Right hindlimb (tissue), 1 donor: ENCODE data around the gene KIF6.

Experiments
- DNase-seq: peaks from one replicate; pipeline ENCODE4 v3.0.0-alpha.2; 2018

Gene KIF6

DNA sequence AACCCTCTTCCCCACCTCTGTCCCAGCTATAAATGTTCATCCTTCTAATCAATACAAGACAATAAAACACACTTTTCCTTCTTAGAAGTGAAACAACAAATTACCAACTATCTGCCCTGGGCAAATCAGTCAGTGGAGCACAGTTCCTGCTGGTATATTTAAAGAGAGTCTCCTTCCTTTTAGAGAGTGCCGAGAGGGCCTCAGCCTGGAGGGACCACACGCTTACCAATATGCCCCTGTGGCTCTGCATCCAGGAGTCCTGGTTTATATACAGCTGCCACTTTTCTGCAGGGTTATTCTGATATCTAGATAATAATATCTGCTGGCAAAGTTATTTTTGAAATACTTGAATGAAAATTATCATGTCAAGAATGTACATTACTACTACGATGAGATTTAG, 315.3 kb downstream of the KIF6 start:
- DNase-seq, result no peak

DNA sequence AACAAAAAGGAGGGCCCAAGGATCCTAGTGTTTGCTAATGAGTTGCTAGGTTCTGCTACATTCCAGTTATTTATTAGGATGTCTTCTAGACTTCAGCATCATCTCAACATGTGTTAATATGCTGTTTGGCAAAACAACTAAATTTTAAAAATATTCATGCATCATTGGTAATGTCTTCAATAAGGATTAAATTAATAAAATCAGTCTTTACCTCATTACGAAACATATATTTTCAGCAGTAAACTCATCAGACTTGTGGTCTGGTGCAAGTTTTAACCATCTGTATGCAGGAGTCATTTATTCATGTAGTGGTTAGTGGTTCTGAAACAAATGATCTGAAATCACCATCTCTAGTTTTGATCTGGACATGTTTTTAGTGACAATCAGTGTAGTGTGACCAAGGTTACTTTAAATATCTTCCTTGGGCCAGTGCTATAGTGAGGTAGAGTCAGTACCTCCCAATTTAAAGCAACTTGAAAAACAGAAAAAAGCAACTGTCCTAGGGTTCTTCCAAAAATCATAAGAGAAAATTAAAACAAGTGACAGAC, 317.7 kb downstream of the KIF6 start:
- DNase-seq, result no peak

- DNase-seq, result no peak
These were observed 320.9 kb downstream of the KIF6 start for GRCh38 chr6:39404312-39404711.

GRCh38 chr6:39403304-39403703, 321.9 kb downstream of the KIF6 start:
- DNase-seq, result no peak

DNA sequence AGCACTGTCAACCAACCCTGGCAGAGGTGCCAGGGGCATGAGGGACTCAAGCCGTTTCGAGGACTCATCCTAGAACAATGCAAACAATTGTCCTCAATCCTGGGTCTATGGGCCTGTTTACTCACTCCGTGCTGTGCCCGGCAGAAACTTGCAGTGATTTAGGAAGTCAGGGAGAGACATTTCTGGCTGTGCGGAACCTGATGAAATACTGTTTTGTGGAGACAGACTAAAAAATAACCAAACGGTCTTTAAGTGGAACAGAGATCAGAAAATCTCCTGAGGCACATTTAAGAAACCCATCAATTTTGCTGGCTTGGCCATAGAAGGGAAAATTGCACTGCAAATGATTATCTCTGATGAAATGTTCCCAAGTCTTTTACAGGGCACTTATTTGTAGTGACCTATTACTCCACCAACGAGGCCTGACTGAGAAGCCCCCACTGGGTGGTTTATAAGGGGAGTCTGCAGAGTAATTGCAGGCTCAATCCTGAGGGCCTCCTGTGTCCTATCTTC, 322.9 kb downstream of the KIF6 start:
- DNase-seq, result no peak

DNA sequence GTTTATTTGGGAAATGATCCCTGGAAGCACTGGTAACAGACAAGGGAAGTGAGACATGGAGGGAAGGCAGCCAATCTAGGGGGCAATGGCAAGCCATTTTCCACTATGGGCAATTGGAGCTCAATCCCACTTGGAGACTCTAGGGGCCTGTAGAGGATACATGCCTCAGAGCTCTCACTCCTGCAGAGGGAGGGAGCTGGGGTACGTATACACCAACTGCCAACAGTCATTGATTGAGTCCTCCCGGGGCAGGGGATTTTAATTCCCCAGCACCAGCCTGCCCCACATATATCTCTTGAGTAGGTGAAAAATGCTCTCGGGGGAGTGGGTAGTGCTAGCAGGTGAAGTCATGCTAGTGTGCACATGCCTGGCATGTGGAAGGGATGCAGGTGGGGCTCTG, 323.8 kb downstream of the KIF6 start:
- no peak for DNase-seq

DNA sequence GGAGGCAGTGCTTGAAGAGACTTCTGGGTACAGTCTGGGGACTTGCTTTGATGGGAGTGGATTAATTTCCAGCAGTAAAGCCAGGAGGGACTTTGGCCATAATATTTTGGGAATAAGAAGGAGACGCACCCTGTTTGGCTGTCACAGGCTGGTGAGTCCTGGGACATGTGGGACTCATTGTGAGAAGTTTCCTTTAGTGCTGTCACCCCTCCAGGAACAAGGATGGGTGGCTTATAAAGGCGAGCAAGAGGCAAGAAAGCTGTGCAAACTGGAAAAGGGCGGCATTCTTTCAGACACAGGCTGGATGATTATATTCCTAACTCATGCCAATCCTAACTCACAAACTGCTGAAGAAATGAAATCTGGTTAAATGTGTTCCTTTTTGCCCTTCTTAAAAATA, 325.2 kb downstream of the KIF6 start:
- DNase-seq, result no peak

DNA sequence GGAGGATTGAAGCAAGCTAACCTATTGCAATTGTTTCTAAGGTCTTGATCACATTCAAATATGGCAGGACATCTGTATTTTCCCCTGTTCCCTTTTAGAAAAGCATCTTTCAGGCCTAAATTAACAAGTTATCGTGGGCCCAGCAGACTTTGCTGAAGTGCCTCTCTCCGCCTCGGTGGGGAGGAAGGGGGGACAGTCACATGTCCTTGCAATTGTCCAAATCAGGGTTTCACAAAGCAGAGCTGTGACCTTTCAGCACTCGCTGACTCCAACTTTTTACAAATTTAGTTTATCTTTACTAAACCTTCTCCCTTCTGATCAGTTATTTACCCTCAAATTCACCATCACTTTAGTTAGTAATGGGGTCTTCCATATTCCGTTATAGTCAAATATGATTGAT, 328.4 kb downstream of the KIF6 start:
- no peak for DNase-seq

DNA sequence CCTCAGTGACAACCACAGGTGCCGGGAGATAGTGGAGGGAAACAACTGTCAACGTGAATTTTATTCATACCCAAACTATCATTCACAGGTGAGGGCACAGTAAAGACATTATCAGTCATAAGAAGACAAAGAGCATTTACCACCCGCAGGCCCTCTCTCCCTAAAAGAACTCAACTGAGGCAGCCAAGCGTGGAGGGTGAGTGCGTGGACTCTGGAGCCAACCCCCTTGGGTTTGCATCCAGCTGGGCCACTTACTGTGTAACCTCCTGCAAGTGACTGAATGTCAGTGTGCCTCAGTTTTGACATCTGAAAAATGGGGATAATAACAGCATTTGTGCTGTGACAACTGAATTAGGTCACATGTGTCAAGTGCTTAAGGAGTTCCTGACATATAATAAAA, 332.1 kb downstream of the KIF6 start:
- no peak for DNase-seq

DNA sequence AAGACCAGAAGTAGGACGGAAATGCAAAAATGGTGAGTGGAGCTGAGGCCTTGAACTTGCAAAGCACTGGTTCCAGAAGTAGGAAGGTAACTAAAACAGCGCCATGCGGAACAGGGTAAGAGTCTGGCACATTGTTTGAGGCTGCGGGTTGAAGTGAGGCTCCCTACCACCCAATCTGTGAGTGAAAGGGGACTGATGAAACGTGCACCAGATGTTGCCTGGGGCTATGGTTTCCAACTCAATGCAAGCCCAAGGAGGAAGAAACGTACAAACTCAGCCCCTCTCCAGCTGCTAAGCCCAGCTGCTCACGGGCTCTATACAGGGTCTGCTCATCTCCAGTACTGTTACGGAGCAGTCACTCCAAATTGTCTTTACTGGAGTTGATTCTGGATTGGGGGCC, 334.0 kb downstream of the KIF6 start:
- DNase-seq, result no peak

GRCh38 chr6:39389484-39389767, 335.8 kb downstream of the KIF6 start:
- peak; percentile 42 for DNase-seq

GRCh38 chr6:39388606-39389483, 336.4 kb downstream of the KIF6 start:
- DNase-seq, result peak; percentile 88

- DNase-seq, result no peak
These were observed 337.4 kb downstream of the KIF6 start for GRCh38 chr6:39387785-39388184.

DNA sequence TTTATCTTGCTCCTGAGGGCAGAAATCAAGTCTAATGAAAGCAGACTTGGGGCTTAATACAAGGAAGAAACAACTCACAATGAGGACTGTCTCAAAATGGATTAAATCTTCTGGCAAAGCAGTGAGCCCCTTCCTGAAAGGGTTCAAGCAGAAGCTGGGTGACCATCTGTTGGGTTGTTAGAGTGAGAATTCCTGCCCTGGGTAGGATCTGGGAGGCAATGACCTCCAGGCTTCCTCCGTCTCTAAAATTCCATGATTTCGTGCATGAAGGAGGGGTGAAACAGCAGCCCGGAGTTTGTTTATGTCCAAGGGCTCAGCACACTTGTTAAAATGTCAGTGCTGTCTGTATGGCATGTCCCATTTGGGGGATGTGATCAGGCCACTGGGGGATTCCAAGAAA, 338.7 kb downstream of the KIF6 start:
- no peak for DNase-seq

DNA sequence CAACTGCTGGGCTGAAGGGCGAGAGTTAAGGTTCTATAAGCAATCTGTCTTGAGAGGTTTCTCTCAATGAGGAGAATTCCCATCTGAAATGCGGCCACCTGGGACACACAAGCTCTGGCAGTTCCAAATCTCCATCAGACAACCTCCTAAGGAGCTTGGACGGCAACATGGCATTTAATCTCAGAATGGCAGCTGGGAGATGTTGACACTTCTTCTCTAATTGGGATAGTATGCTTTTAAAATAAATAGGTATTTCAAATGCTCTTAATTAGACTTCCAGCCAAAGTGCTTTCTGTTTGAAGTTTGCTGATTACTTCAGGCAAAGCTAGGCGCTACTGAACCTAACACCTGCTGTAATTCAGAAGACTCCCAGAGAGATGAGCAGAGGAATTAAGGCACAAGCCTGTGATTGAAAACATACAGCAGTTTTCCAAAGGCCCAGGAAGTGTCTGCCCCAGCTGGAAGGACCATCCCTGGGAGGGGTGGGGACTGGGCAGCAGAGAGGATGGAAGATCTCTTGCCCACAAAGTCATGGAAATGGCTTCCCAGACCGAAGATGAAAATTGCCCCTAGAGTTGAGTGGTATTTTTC, 343.6 kb downstream of the KIF6 start:
- no peak for DNase-seq

DNA sequence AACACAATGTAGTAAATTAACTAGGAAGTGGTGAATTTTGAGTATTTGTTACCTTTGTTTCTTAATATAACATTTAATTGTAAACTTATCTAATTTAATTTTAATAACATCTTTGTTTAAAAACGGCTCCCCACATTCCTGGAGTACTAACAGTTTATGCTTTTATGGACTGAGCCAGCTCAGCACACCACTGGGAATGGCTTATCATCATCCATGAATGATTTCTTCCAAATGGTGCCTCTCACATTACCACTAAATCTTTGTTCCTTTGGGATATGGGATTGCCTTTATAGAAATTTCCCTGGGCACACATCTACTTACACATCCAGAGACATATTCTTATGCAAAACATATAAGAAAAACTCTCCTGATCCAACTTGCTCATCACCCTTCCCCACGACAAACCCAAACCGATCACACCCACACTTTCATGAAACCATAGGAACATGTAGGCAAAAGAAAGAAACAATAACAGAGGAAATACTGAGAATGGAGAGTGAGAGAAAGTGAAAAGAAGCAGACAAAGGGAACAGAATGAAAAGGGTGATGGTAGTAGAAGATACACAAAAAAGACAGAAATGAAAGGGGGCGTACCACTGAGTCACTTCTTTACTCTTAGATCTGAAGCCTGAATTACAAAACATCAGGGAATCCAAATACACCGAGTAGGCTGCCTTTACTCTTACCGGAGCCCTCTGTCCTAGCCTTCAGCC, 344.2 kb downstream of the KIF6 start:
- no peak for DNase-seq

- DNase-seq, result no peak
These were observed 346.2 kb downstream of the KIF6 start for GRCh38 chr6:39378960-39379425.

GRCh38 chr6:39378175-39378959, 346.8 kb downstream of the KIF6 start:
- no peak for DNase-seq

- peak; percentile 83 for DNase-seq
These were observed 347.7 kb downstream of the KIF6 start for GRCh38 chr6:39377539-39377950.

DNA sequence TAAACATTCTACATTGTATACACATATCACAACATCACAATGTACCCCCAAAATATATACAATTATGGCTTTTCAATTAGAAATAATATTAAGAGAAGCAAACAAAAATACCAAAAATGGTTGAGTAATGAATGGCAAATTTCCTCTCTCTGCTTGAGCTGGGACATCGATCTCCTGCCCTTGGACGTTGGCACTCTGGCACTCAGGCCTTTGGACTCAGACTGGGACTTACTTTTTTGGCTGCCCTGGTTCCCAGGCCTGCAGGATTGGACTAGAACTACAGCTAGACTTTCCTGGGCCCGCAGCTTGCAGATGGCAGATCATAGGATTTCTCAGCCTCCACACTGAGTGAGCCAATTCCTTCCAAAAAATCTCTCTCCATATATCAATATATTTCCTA, 349.8 kb downstream of the KIF6 start:
- DNase-seq, result no peak

DNA sequence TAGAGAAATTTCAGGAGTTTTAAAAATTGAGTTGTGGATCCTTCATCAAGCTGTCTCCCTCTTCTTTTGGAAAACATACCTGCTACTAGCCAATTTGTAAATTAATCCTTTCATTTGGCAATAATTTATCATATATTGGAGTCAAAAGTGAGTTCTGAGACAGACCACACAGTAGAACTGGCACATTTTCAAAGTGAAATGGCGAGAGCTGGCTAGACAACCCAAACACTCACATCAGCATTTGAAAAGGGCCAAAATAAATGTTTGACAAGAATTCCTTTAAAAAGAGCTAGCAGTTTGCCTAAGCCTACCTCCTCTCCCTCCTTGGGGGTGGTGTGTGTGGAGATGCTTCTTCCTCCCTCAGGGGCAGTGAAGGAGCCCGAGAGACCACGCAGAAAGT, 354.8 kb downstream of the KIF6 start:
- no peak for DNase-seq

DNA sequence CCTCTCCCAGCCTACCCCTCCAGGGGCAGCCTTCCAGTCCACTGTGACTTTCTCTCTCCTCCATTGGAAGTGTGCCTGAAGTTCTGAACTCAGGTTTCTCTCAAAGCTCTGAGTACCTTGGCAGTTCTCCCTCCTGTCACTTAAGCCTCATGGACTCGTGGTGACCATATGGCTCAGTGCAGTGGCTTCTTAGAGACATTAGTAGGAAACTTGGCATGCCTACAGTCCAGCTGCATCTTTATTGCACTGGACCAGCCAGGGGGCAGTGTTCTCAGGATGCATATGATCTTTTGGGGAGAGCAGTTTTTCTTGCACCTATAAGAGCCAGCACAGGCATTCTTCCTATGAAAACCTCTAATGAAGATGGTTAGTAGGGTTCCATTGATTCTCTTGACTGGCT, 355.2 kb downstream of the KIF6 start:
- no peak for DNase-seq

DNA sequence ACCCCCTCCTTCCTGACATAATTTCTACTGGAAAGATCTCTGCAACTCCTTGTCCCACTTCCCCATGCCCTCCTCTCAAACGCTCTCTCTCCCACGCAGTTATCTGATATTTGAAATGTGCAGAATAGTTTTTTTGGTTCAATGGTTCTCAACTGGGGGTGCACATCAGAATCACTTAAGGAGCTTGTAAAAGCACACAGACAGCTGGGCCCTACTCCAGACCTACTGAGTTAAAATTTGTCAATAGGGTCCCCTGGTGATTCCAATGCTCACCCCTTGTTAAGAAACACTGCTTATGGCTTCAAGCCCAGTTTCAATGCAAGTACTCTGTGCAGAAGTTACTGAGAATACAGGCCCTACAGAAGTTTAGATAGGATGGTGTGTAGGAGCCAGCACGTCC, 357.5 kb downstream of the KIF6 start:
- DNase-seq, result no peak
